Activated CD8-positive, alpha-beta memory T cell treated with anti-CD3 and anti-CD28 coated beads, Interleukin-2, amount 50 U/mL, for 24 hours (primary cell): Measurements from ENCODE around the gene CTBP2.
"Not testable (repeated sequence)": the region's sequence is repeated elsewhere in the genome, so short reads cannot be mapped to it uniquely, and the experiment has no call there.

Experiments used
- DNase-seq: peaks from one replicate; pipeline ENCODE4 v3.0.0-alpha.2; 2020; ENCODE audit errors: extremely low read depth

Gene CTBP2

GRCh38 chr10:124997771-124998623, 162.4 kb downstream of the CTBP2 start:
- no peak for DNase-seq

- DNase-seq, result no peak
These were observed 163.1 kb downstream of the CTBP2 start for GRCh38 chr10:124997306-124997705.

DNA sequence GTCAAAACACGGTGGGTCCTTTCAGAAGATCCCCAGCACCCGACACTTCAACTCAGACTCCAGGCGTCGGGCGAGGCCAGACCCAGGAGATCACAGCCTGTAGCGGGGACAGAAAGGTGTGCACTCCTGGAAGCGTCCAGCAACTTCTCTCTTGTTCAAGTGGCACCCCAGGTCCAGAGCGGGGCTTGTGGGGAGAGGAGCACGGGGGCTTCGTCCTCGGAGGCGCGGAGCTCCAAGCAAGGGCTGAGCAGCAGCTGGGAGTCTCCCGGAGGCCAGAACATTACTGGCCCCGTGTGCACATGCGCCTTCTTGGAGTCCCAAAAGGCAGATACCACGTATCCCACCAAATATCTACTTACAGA, 163.5 kb downstream of the CTBP2 start:
- DNase-seq, result no peak

DNA sequence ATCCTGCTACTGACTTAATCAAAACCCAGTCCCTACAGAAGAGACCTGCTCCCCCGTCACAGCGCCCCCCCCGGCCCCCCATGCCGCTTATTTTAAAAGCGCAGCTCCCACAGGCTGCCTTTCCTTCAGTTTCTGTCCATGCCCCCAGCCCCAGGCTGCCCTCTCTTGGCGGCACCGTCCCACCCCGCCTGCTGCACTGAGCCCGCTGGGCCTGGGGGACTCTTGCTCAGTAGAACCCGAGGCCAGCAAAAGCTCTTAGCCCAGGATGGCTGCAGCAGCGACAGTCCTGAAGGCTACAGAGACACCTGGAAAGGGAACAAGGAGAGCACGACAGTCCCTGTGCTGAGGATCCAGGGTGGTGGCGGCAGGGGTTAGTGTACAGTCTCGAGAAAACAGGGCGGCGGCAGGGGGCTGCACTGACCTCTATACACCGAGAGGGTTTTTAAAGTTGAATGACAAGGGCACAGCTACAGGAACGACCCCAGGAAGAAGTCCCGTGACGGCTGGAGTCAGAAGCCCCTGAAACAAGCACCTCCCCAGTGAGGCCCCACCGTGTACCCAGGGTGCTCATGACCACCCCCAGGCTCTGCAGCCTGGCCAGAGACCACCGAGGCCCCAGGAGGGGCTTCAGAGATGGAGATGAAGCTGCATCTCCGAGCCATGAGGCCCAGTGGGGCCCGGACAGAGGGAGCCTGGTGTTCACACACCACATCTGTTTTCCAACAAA, 164.1 kb downstream of the CTBP2 start:
- no peak for DNase-seq

DNA sequence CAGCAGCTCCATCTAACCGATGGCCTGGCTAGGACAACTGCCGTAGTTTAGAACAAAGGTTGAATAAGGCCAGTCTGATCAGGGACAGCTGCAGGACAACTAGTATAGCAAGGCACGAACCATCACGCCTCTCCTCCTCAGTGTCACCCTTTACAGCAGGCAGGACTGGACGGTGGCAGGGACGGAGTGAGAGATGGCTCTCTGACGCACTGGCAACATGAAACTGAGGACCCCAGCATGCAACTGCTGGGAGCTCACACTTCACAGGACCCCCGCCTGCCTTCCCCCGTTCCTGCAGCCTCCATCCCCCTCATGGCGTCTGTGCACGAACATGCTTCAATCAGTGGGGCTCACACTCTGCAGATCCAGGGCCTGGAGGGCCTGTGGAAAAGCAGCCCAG, 164.8 kb downstream of the CTBP2 start:
- DNase-seq, result no peak

GRCh38 chr10:124994573-124995473, 165.5 kb downstream of the CTBP2 start:
- no peak for DNase-seq

DNA sequence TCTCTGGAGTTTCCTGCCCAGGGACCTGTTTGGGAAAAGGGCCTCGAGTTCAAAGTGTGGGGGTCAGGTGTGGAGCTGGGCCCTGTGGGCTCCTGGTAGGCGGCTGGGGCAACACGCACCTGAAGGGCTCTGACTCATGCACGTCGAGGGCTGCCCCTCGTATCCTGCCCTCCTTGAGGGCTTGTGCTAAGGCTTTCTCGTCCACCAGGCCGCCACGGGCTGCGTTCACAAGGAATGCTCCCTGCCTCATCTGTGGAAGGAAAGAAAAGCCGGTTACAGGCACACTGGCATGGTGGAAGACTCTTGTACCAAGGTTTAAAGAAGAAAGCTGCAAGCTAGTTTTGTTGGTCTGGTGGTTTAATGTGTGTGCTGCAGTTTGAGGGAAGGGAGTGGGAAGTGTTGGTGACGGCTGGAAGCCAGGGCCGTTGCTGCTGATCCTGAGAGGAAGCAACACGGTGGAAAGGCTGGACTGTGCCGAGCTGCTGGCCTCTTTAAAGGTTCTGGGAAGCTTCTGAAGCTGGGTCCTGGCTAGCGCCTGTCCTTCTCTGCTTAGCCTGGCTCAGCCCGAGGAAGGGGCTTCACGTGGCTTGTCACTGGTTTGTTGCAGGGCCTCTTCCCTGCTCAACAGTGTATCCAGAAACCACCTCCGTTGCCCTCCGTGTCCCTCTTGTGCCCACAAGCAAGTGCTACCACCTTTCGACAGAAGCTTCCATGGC, 166.5 kb downstream of the CTBP2 start:
- no peak for DNase-seq

GRCh38 chr10:124993345-124993708, 167.0 kb downstream of the CTBP2 start:
- DNase-seq, result no peak

DNA sequence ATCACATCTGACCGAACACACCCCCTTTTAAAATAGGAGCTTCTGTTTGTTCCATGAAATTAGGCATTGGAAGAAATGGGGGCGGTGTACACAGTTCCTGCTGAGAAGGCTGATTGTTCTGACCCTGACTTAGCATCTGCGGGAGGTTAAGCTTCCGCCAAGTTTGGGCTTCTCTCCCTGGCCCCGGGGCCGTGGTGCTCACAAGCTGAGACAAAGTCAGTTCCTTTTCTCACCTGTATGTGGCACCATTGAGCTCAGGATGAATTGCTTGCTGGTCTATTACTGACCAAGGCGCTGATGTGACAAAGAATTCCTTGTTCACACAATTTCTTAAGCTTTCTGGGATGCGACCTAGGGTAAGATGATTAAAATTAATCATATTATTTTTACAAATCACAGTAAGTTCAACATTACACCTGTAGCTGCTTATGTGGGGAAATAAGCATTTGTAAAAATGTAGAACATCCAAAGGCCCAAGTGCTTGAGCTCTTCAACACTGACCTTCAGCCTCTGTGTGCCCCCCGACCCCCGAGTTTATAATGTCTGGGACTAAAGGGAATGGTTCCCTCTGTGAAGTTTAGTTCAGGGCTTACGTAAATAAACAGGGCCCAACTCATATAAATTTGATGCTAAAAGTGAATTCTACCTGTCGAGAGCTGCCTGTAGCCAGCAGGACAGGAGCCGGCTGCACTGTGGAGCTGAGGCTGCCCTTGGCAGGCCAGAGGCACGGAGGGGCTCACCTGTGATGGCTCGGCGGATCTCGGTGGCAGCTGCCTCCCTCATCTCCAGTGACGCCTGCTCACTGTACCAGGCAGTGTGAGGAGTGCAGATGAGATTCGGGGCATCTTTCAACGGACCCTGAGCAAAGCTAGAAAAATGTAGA, 167.7 kb downstream of the CTBP2 start:
- no peak for DNase-seq

DNA sequence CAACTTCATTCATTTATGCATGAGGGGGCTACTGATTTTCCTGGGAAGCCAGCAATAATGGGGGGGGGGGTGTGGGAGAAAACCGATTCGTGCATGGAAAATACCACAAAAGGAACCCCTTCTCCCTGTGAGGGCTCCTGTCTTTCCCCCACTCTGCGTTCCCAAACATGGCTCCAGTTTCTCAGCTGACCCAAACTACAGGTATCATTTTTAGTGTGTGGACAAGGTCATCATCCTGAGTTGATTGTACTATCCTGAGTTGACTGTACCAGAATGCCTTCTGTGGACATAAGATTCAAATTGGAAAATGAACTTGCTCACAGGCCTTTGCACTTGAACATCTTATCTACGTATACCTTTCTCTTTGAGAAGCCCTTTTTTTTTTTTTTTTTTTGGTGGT, 168.5 kb downstream of the CTBP2 start:
- DNase-seq, result no peak

DNA sequence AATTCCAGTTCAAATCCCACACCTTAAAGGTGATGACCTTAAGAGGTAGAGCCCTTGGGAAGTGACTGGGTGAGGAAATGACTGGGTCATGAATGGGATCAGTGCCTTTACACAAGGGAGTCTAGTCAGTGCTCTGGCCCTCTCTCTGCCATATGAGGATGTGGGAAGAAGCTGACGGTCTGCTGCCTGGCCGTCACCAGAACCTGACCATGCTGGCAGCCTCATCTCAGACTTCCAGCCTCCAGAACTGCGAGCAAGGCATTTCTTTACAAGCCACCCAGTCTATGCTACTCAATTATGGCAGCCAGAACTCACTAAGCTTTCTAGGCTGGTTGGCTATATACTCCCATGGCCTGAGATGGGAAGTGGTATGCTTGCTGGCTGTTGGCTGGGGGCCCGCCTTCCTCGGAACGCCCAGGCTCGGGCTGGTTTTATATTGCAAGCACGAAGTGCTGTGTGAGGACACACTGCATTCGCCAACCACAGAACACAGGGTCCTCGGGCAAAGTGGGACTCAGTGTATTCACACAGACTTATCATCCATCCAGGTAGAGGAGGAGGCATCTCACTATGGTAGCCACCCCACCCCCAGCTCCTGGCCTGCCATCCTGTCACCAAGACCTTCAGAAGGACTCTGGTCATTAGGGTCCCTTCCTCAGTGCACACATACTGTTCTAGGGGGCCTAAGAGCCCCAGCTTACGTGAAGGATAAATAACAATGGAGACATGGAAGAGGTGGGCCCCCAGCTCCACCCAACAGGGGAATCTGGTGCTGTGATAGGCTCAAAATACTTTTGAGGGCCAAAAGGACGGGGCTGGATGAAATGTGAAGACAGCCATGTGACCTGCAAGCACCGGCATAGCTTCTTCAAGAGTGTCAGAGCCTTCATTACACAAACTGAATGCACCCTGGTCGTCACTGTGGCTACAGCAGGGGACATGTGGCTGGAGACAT, 169.4 kb downstream of the CTBP2 start:
- no peak for DNase-seq

GRCh38 chr10:124989526-124989925, 170.8 kb downstream of the CTBP2 start:
- no peak for DNase-seq

- DNase-seq, result not testable (repeated sequence)
These were observed 171.6 kb downstream of the CTBP2 start for GRCh38 chr10:124988753-124989152.

GRCh38 chr10:124987788-124988187, 172.6 kb downstream of the CTBP2 start:
- no peak for DNase-seq

- no peak for DNase-seq
These were observed 175.2 kb downstream of the CTBP2 start for GRCh38 chr10:124985162-124985561.

- DNase-seq, result no peak
These were observed 176.0 kb downstream of the CTBP2 start for GRCh38 chr10:124984376-124984775.

DNA sequence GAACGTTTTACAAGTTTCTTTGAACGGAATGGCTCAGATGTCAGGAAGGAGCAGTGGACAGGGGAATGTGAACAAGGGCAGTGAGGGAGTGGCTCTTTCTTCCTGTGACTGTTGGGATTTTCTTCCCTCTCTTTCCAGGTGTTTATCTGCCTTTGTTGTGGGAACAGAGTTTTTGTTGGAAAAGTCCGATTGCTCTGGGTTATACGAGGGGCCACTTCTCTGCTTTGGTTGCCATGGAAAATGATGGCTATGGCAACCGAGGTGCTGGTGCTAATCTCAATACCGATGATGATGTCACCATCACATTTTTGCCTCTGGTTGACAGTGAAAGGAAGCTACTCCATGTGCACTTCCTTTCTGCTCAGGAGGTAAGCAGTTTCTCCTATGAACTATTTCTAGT, 177.0 kb downstream of the CTBP2 start:
- no peak for DNase-seq

DNA sequence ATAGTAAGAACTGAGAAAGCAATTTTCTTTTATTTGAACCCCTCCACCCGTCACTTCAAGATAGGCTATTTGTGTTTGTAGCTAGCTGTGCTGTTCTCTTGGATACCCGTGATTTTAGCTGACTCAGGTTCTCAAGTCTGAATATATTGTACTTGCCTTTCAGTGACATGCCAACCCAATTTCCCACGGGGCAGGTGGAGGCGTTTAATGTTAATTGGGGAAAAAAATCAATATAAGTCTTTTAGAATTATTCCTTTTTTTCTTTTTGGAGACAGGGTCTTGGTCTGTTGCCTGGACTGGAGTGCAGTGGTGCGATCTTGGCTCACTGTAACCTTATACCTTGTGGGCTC, 182.0 kb downstream of the CTBP2 start:
- DNase-seq, result no peak

GRCh38 chr10:124977648-124978375, 182.6 kb downstream of the CTBP2 start:
- DNase-seq, result no peak
